ENCODE results near the gene SLC44A3.

- TF ChIP-seq GATA3 (IDR thresholded peaks at IDR 0.05; ENCODE audit: low read depth, low read length) (no peak), GATA2 (IDR thresholded peaks at IDR 0.05; ENCODE audit: low read depth, low read length) (no peak)
Measured at GRCh38 chr1:94817712-94818111, 2.4 kb upstream of the SLC44A3 start.
